Activated CD4-positive, alpha-beta T cell treated with anti-CD3 and anti-CD28 coated beads, Interleukin-2, Interleukin-6, amounts not matched to agents 100 ng/mL and 50 ng/mL, durations not matched to agents 16 hours and 8 hours (primary cell): ENCODE measurements around the gene TRIM7.
"Not testable (repeated sequence)": the region's sequence is repeated elsewhere in the genome, so short reads cannot be mapped to it uniquely, and the experiment has no call there.

Experiments
- DNase-seq: peaks from one replicate; pipeline ENCODE4 v3.0.0-alpha.2; 2020

Gene TRIM7

GRCh38 chr5:181232593-181232992 lies 27.6 kb upstream of the TRIM7 start:
- DNase-seq: no peak

GRCh38 chr5:181231432-181231831 lies 26.4 kb upstream of the TRIM7 start:
- no peak for DNase-seq

GRCh38 chr5:181230551-181230950 lies 25.6 kb upstream of the TRIM7 start:
- DNase-seq: no peak

GRCh38 chr5:181229996-181230395 lies 25.0 kb upstream of the TRIM7 start:
- no peak for DNase-seq

- DNase-seq: peak; percentile 52
These were observed 19.6 kb upstream of the TRIM7 start for GRCh38 chr5:181224390-181225229.

GRCh38 chr5:181223729-181224389 lies 18.9 kb upstream of the TRIM7 start:
- peak; percentile 59 for DNase-seq

GRCh38 chr5:181223058-181223728 lies 18.2 kb upstream of the TRIM7 start, which contains the start of gene TRIM41:
TRIM41 (plus strand) TSS chr5:181223281; CDS start chr5:181224000, 719 bp downstream.
- DNase-seq: peak; percentile 99

GRCh38 chr5:181222630-181223057 lies 17.6 kb upstream of the TRIM7 start:
- DNase-seq: no peak

GRCh38 chr5:181221792-181222629 lies 17.0 kb upstream of the TRIM7 start:
- DNase-seq: peak; percentile 98

GRCh38 chr5:181221105-181221791 lies 16.3 kb upstream of the TRIM7 start:
- no peak for DNase-seq

GRCh38 chr5:181220178-181220515 lies 15.2 kb upstream of the TRIM7 start:
- no peak for DNase-seq

GRCh38 chr5:181219262-181220177 lies 14.5 kb upstream of the TRIM7 start:
- DNase-seq: no peak

GRCh38 chr5:181218795-181219124 lies 13.8 kb upstream of the TRIM7 start:
- no peak for DNase-seq

- DNase-seq: no peak
These were observed 12.7 kb upstream of the TRIM7 start for GRCh38 chr5:181217803-181218062.

GRCh38 chr5:181217111-181217802 lies 12.3 kb upstream of the TRIM7 start:
- peak; percentile 82 for DNase-seq

- peak; percentile 62 for DNase-seq
These were observed 11.3 kb upstream of the TRIM7 start for GRCh38 chr5:181215997-181216989.

- DNase-seq: not testable (repeated sequence)
These were observed 9.3 kb upstream of the TRIM7 start for GRCh38 chr5:181214249-181214648.

- DNase-seq: no peak
These were observed 7.9 kb upstream of the TRIM7 start for GRCh38 chr5:181212934-181213333.

- DNase-seq: no peak
These were observed 7.1 kb upstream of the TRIM7 start for GRCh38 chr5:181212080-181212479.

- no peak for DNase-seq
These were observed 6.2 kb upstream of the TRIM7 start for GRCh38 chr5:181211208-181211607.
